ENCODE data around the gene CAMK2B. TPM values are rescaled to one million over a fixed set of nuclear protein-coding genes. Genes with fewer than 3 reads are reported as not detected.

CAMK2B gene
- polyA plus RNA-seq, 2 of the 4 experiments (the other 2 are of a cell fraction): 0.17 TPM; not detected in 1

- ChIA-PET POLR2A (no interaction called here), CTCF (interaction anchor here (0.8 to 1.4 kb wide), 4 partner anchors 10 to 98 kb away, joined by 3 to 5 read pairs (median 3); no protein-coding TSS in a partner anchor)
- Histone ChIP-seq H3K27ac (peak overlapping the region in 1 of 2 experiments; percentile 22; a peak in 1 of 6 replicates), H3K4me1 (peaks cover 27% of the 10 kb centered on the region), H3K9me3 (peaks cover 10% of the 10 kb centered on the region; the same call in 1 of the 3 replicates), H3K4me3 (no peak overlapping the region), H3K4me2 (no peak overlapping the region)
- DNase-seq (ENCODE audit: low read depth in 1 of 2, low spot score in 1 of 2) (no peak), ATAC-seq (no peak), FAIRE-seq (no peak)
- 37% methylated on average over 2 of the region's 2 CpGs for WGBS (ENCODE audit: missing lambda C conversion rate)
- no peak for TF ChIP-seq MAZ (IDR thresholded peaks at IDR 0.05; ENCODE audit: borderline replicate concordance, low read depth, low read length)
- TF ChIP-seq ZSCAN20 (CRISPR knock-in tag; IDR thresholded peaks at IDR 0.05): no peak
- TF ChIP-seq, protein P1, sequence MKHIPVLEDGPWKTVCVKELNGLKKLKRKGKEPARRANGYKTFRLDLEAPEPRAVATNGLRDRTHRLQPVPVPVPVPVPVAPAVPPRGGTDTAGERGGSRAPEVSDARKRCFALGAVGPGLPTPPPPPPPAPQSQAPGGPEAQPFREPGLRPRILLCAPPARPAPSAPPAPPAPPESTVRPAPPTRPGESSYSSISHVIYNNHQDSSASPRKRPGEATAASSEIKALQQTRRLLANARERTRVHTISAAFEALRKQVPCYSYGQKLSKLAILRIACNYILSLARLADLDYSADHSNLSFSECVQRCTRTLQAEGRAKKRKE (CRISPR knock-in tag; IDR thresholded peaks at IDR 0.05; ENCODE audit: low read depth): no peak
- TF ChIP-seq, protein P2, sequence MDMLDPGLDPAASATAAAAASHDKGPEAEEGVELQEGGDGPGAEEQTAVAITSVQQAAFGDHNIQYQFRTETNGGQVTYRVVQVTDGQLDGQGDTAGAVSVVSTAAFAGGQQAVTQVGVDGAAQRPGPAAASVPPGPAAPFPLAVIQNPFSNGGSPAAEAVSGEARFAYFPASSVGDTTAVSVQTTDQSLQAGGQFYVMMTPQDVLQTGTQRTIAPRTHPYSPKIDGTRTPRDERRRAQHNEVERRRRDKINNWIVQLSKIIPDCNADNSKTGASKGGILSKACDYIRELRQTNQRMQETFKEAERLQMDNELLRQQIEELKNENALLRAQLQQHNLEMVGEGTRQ (IDR thresholded peaks at IDR 0.05): no peak
- TF ChIP-seq TFCP2L1 (CRISPR knock-in tag; IDR thresholded peaks at IDR 0.05): no peak
- no peak for TF ChIP-seq CTCF (IDR thresholded peaks at IDR 0.05)
- no peak for TF ChIP-seq HOXB13 (CRISPR knock-in tag; IDR thresholded peaks at IDR 0.05; ENCODE audit: low read depth)
- TF ChIP-seq RNF2 (IDR thresholded peaks at IDR 0.05; ENCODE audit: borderline replicate concordance, low read depth): no peak
Observed at GRCh38 chr7:44183386-44183785, 142.0 kb downstream of the CAMK2B start.

- DNase-seq (ENCODE audit: low read depth in 1 of 2, low spot score in 1 of 2) (peak in 1 of 2 experiments; percentile 11), FAIRE-seq (no peak), ATAC-seq (no peak)
- peaks cover 10% of the 10 kb centered on the region; the same call in 1 of the 3 replicates for H3K9me3 ChIP-seq
- CTCF ChIA-PET: interaction anchor here (0.8 to 1.7 kb wide), 5 partner anchors 9 to 98 kb away, joined by 3 to 6 read pairs (median 3); no protein-coding TSS in a partner anchor
- H3K4me3 ChIP-seq: no peak overlapping the region
- peaks cover 32% of the 10 kb centered on the region for H3K4me1 ChIP-seq
- H3K27ac ChIP-seq: no peak overlapping the region
- TF ChIP-seq FOSL2 (IDR thresholded peaks at IDR 0.05) (no peak), FOSL2 (CRISPR knock-in tag; IDR thresholded peaks at IDR 0.05) (no peak), CEBPB (IDR thresholded peaks at IDR 0.05) (no peak), ZC3H11A (IDR thresholded peaks at IDR 0.05) (no peak), POLR2AphosphoS2 (conservative IDR thresholded peaks at IDR 0.05; ENCODE audit: low read length) (no peak), CHD2 (IDR thresholded peaks at IDR 0.05; ENCODE audit: low read length, partially characterized antibody) (no peak), NR3C1 (IDR thresholded peaks at IDR 0.05) (no peak), MAFK (IDR thresholded peaks at IDR 0.05; ENCODE audit: partially characterized antibody) (no peak)
- no peak overlapping the region for H3K4me2 ChIP-seq
- 63% methylated on average over 5 of the region's 5 CpGs for WGBS (ENCODE audit: missing lambda C conversion rate)
- POLR2A ChIA-PET: no interaction called here
Observed at GRCh38 chr7:44182827-44183226, 142.6 kb downstream of the CAMK2B start.

- no peak overlapping the region for H3K4me2 ChIP-seq
- no peak overlapping the region for H3K27ac ChIP-seq
- no peak for DNase-seq (ENCODE audit: low read depth in 1 of 2, low spot score in 1 of 2)
- no peak overlapping the region for H3K4me3 ChIP-seq
- POLR2A ChIA-PET: no interaction called here
- CTCF ChIA-PET: no interaction called here
- H3K4me1 ChIP-seq: peaks cover 36% of the 10 kb centered on the region
- WGBS (ENCODE audit: missing lambda C conversion rate): 31% methylated on average over 3 of the region's 3 CpGs
- TF ChIP-seq NR3C1 (IDR thresholded peaks at IDR 0.05) (no peak), GATA3 (IDR thresholded peaks at IDR 0.05; ENCODE audit: borderline replicate concordance) (no peak), HDAC2 (IDR thresholded peaks at IDR 0.05) (no peak), NFE2L2 (conservative IDR thresholded peaks at IDR 0.05; ENCODE audit: low read length) (no peak), ELK1 (IDR thresholded peaks at IDR 0.05; ENCODE audit: low read depth, low read length) (no peak), FOXS1 (CRISPR knock-in tag; IDR thresholded peaks at IDR 0.05) (no peak), SMC3 (IDR thresholded peaks at IDR 0.05) (no peak), ZSCAN20 (CRISPR knock-in tag; IDR thresholded peaks at IDR 0.05) (no peak), JUNB (IDR thresholded peaks at IDR 0.05) (no peak), POLR2AphosphoS2 (conservative IDR thresholded peaks at IDR 0.05; ENCODE audit: low read length) (no peak), POLR2A (IDR thresholded peaks at IDR 0.05; ENCODE audit: low read length) (no peak), SREBF2 (IDR thresholded peaks at IDR 0.05) (no peak), NPAS2 (CRISPR knock-in tag; IDR thresholded peaks at IDR 0.05; ENCODE audit: borderline replicate concordance) (no peak), PHF8 (IDR thresholded peaks at IDR 0.05; ENCODE audit: borderline replicate concordance, low read depth) (no peak), MAZ (IDR thresholded peaks at IDR 0.05; ENCODE audit: borderline replicate concordance, low read depth, low read length) (no peak), CBX8 (IDR thresholded peaks at IDR 0.05) (no peak), ZNF302 (CRISPR knock-in tag; IDR thresholded peaks at IDR 0.05) (no peak)
- no peak for ATAC-seq
- FAIRE-seq: no peak
- peaks cover 10% of the 10 kb centered on the region; the same call in 1 of the 3 replicates for H3K9me3 ChIP-seq
Observed at GRCh38 chr7:44180631-44181030, 144.8 kb downstream of the CAMK2B start.
